ENCODE data around the gene TAS1R3. TPM values are rescaled to one million over a fixed set of nuclear protein-coding genes. Genes with fewer than 3 reads are reported as not detected.
A peak's percentile ranks its signal among the peaks of the same experiment; 100 is the strongest.

The TAS1R3 gene
- total and polyA plus RNA-seq, 2 of the 4 experiments (the other 2 are of a cell fraction): under 0.01 to 0.05 TPM

GRCh38 chr1:1306661-1307260, 24.3 kb upstream of the TAS1R3 start:
- Histone ChIP-seq H3K18ac (ENCODE audit: low read depth, low read length) (0 out of 2 replicates have a peak overlapping the region, but pooled peaks have one; percentile 25), H3K4me2 (ENCODE audit: low read depth, low read length) (peak overlapping the region; percentile 100), H2BK120ac (ENCODE audit: low read depth, low read length) (no peak overlapping the region), H4K91ac (ENCODE audit: insufficient read depth, low read depth, low read length) (peak overlapping the region; percentile 76), H3K9ac (ENCODE audit: low read depth, low read length) (peak overlapping the region; percentile 91), H3K23ac (ENCODE audit: low read depth, low read length) (peak overlapping the region; percentile 94), H2BK15ac (ENCODE audit: low read depth, low read length) (no peak overlapping the region), H3K27me3 (ENCODE audit: control insufficient read depth, insufficient read depth, low read length) (no peaks in the 10 kb centered on the region), H3K56ac (ENCODE audit: extremely low read depth, insufficient read depth, low read length) (peak overlapping the region; percentile 38; the same call in 1 of the 2 replicates), H2AK5ac (ENCODE audit: low read depth, low read length) (peak overlapping the region; percentile 91), H3K79me1 (ENCODE audit: low read depth in 1 of 2, low read length in 2 of 2) (peaks cover 6 to 62% of the 10 kb centered on the region in 2 experiments; a peak in 3 of 4 replicates), H3K4ac (ENCODE audit: low read depth, low read length) (peak overlapping the region; percentile 90), H4K5ac (ENCODE audit: low read depth, low read length) (no peak overlapping the region), H3K9me1 (ENCODE audit: insufficient read depth, low read length) (peaks cover 3% of the 10 kb centered on the region), H3K4me1 (ENCODE audit: control insufficient read depth, insufficient read depth, low read length) (peaks cover 31% of the 10 kb centered on the region), H3K9me3 (ENCODE audit: control insufficient read depth, insufficient read depth, low read length) (no peaks in the 10 kb centered on the region), H2AK9ac (replicated peaks; ENCODE audit: low read depth, low read length, poor library complexity) (peak overlapping the region; percentile 97), H2AFZ (replicated peaks; ENCODE audit: low read length, poor library complexity) (peak overlapping the region; percentile 97), H3K4me3 (ENCODE audit: insufficient read depth, low read depth, low read length) (peak overlapping the region; percentile 93), H4K8ac (ENCODE audit: low read depth in 2 of 2, low read length in 2 of 2) (peak overlapping the region in 1 of 2 experiments; percentile 5; a peak in 1 of 4 replicates), H3K27ac (ENCODE audit: insufficient read depth, low read length) (peak overlapping the region; percentile 89), H2BK5ac (ENCODE audit: low read depth, low read length, poor library complexity, severe bottlenecking) (peak overlapping the region; percentile 79), H2BK20ac (ENCODE audit: low read depth, low read length) (no peak overlapping the region), H4K20me1 (ENCODE audit: insufficient read depth, low read length) (peaks cover 45% of the 10 kb centered on the region), H3K36me3 (ENCODE audit: control insufficient read depth, insufficient read depth, low read length) (peaks cover 19% of the 10 kb centered on the region), H3K14ac (replicated peaks; ENCODE audit: low read depth, low read length) (peak overlapping the region; percentile 61)
- intact Hi-C loops (cut with micrococcal nuclease) (loop anchor here (5.0 kb wide), 2 partner anchors 51 to 184 kb away; partner anchors contain the start of gene MXRA8), dilution Hi-C loops (cut with HindIII; ENCODE audit: low sequenced_read_pairs, unreplicated experiment) (no loop called here), in situ Hi-C loops (cut with MboI; ENCODE audit: low sequenced_read_pairs) (no loop called here)
- ATAC-seq (ENCODE audit: low read depth) (no peak), DNase-seq (no peak)
- BruUV-seq (replicated peaks): no TSS peak
- ChIA-PET POLR2A (ENCODE audit: unreplicated experiment) (no interaction called here), CTCF (no interaction called here)
- TF ChIP-seq RCOR1 (IDR thresholded peaks at IDR 0.05; ENCODE audit: insufficient replicate concordance, low read length): no peak
- no peak for TF ChIP-seq RFX5 (IDR thresholded peaks at IDR 0.05; ENCODE audit: low read depth, low read length)
- no peak for TF ChIP-seq BHLHE40 (IDR thresholded peaks at IDR 0.05; ENCODE audit: low read depth, low read length)
- no peak for TF ChIP-seq FOS (IDR thresholded peaks at IDR 0.05; ENCODE audit: low read depth, low read length)
- TF ChIP-seq USF2 (IDR thresholded peaks at IDR 0.05; ENCODE audit: low read depth, low read length): no peak
- no peak for TF ChIP-seq CEBPB (IDR thresholded peaks at IDR 0.05; ENCODE audit: low read depth, low read length)
- no peak for TF ChIP-seq MAFK (IDR thresholded peaks at IDR 0.05; ENCODE audit: low read depth, low read length)
- no peak for TF ChIP-seq MAZ (IDR thresholded peaks at IDR 0.05; ENCODE audit: borderline replicate concordance, low read depth, low read length)
- no peak for TF ChIP-seq RAD21 (IDR thresholded peaks at IDR 0.05; ENCODE audit: low read length)
- WGBS, 2 experiments (ENCODE audit: extremely low coverage in 2 of 2, insufficient read length in 1 of 2): 39% methylated on average over 24 of the region's 27 CpGs; no CpG with 5 or more reads in 1 of the 2 experiments
